H1 (cell line): ENCODE data around the gene TFAP2E. TPM values are rescaled to one million over a fixed set of nuclear protein-coding genes. Genes with fewer than 3 reads are reported as not detected.

Source experiments
- CTCF ChIA-PET: fragments of 300-600 bp; sonication (Branson Sonifier 250); formaldehyde crosslinking; loops from one replicate; lab custom pipeline; 2021; ENCODE audit not compliant: partially characterized antibody; lab: Charles Lee
- POLR2A ChIA-PET: fragments of 300-600 bp; sonication (Branson Sonifier 250); formaldehyde crosslinking; loops from one replicate; lab custom pipeline; 2021; ENCODE audit warnings: inconsistent platforms; ENCODE audit not compliant: partially characterized antibody; lab: Charles Lee
- DNase-seq, 2 experiments: peaks; one replicate each; pipeline versions ENCODE4 v3.0.0 to v3.0.0-alpha.2; 2010 to 2022; ENCODE audit warnings: low spot score in 2 of 2, low read depth in 1 of 2, mixed read lengths in 1 of 2
- FAIRE-seq: peaks from 2 replicates; lab custom pipeline; 2011; peaks lifted over from hg19 to GRCh38; lab: Jason Lieb, UNC
- H2AFZ ChIP-seq: 2 replicates; pipeline ENCODE4 v1.8.1; 2012; ENCODE audit warnings: low read length, inconsistent platforms
- H2AK5ac ChIP-seq: 2 replicates; pipeline ENCODE4 v1.6.1; 2013; ENCODE audit warnings: low read depth, low read length
- H2BK120ac ChIP-seq: replicated peaks from 2 replicates; pipeline ENCODE3; 2013; ENCODE audit warnings: low read depth, low read length, inconsistent platforms
- H2BK12ac ChIP-seq: 2 replicates; pipeline ENCODE4 v1.6.1; 2013; ENCODE audit warnings: low read depth, low read length
- H2BK15ac ChIP-seq: 2 replicates; pipeline ENCODE4 v1.6.1; 2013; ENCODE audit warnings: low read length
- H2BK20ac ChIP-seq: 2 replicates; pipeline ENCODE4 v1.6.1; 2013; ENCODE audit warnings: low read length
- H2BK5ac ChIP-seq: 2 replicates; pipeline ENCODE4 v1.6.1; 2013; ENCODE audit warnings: low read depth, low read length
- H3K14ac ChIP-seq: 2 replicates; pipeline ENCODE4 v1.6.1; 2013; ENCODE audit warnings: inconsistent platforms; ENCODE audit not compliant: insufficient read length
- H3K18ac ChIP-seq: 2 replicates; pipeline ENCODE4 v1.6.1; 2013; ENCODE audit warnings: low read length; ENCODE audit errors: extremely low read depth
- H3K23ac ChIP-seq: 2 replicates; pipeline ENCODE4 v1.6.1; 2013; ENCODE audit warnings: inconsistent platforms; ENCODE audit not compliant: insufficient read length
- H3K23me2 ChIP-seq: 2 replicates; pipeline ENCODE4 v1.6.1; 2013; ENCODE audit warnings: low read depth, low read length
- H3K27ac ChIP-seq: 2 replicates; pipeline ENCODE4 v1.6.1; 2011; ENCODE audit warnings: low read depth, low read length, inconsistent platforms
- H3K27me3 ChIP-seq, 4 experiments: replicated peaks in 1 of 4; 1 replicate in 1 of 4; 2 replicates in 3 of 4; pipeline versions ENCODE4 v1.6.1 to v1.8.1; 2011 to 2013; ENCODE audit warnings: low read length in 3 of 4, mild to moderate bottlenecking in 3 of 4, inconsistent platforms in 2 of 4, mixed read lengths in 2 of 4, moderate library complexity in 1 of 4; ENCODE audit not compliant: control insufficient read depth in 3 of 4, insufficient read depth in 3 of 4; ENCODE audit errors: extremely low read depth in 1 of 4
- H3K36me3 ChIP-seq, 4 experiments: 2 replicates each; pipeline versions ENCODE4 v1.6.1 to v1.8.1; 2011 to 2013; ENCODE audit warnings: mild to moderate bottlenecking in 4 of 4, low read length in 3 of 4, moderate library complexity in 2 of 4, control low read depth in 1 of 4, inconsistent platforms in 1 of 4; ENCODE audit not compliant: insufficient read depth in 4 of 4, control insufficient read depth in 2 of 4
- H3K4ac ChIP-seq: replicated peaks from 2 replicates; pipeline ENCODE3; 2013; ENCODE audit warnings: low read length, low read depth, mixed read lengths, inconsistent platforms; ENCODE audit not compliant: insufficient read length
- H3K4me1 ChIP-seq, 4 experiments: replicated peaks in 1 of 4; 1 replicate in 1 of 4; 2 replicates in 3 of 4; pipeline versions ENCODE4 v1.6.1 to v1.8.1; 2011 to 2013; ENCODE audit warnings: low read length in 3 of 4, inconsistent platforms in 2 of 4, mixed read lengths in 1 of 4; ENCODE audit not compliant: insufficient read depth in 4 of 4, control insufficient read depth in 3 of 4
- H3K4me2 ChIP-seq, 2 experiments: 2 replicates each; pipeline versions ENCODE4 v1.6.1 to v1.8.1; 2011 to 2013; ENCODE audit warnings: low read depth in 2 of 2, low read length in 2 of 2, control low read depth in 1 of 2, inconsistent platforms in 1 of 2, mild to moderate bottlenecking in 1 of 2; ENCODE audit not compliant: insufficient read depth in 1 of 2
- H3K4me3 ChIP-seq, 4 experiments: fragments of 200-600, 300-600 bp in 1 of 4; sonication (generic), shearing (Covaris generic), sonication (Bioruptor Twin) in 1 of 4; 2 replicates each; pipeline versions ENCODE4 v1.5.1 to v1.8.1; 2011 to 2016; ENCODE audit warnings: low read length in 4 of 4, low read depth in 3 of 4, control low read depth in 2 of 4, inconsistent platforms in 2 of 4, mild to moderate bottlenecking in 2 of 4, mixed read lengths in 1 of 4, moderate library complexity in 1 of 4; ENCODE audit not compliant: insufficient read depth in 2 of 4; ENCODE audit errors: extremely low read depth in 1 of 4
- H3K56ac ChIP-seq: replicated peaks from 2 replicates; pipeline ENCODE3; 2013; ENCODE audit warnings: low read depth, mild to moderate bottlenecking, mixed read lengths, low read length, inconsistent platforms; ENCODE audit not compliant: insufficient read length
- H3K79me1 ChIP-seq: 2 replicates; pipeline ENCODE4 v1.6.1; 2013; ENCODE audit warnings: low read depth, low read length, control low read depth
- H3K79me2 ChIP-seq, 2 experiments: 2 replicates each; pipeline versions ENCODE4 v1.6.1 to v1.8.1; 2012 to 2013; ENCODE audit warnings: low read length in 2 of 2, mild to moderate bottlenecking in 2 of 2, inconsistent platforms in 1 of 2; ENCODE audit not compliant: insufficient read depth in 2 of 2, control insufficient read depth in 1 of 2
- H3K9ac ChIP-seq, 4 experiments: replicated peaks in 1 of 4; 1 replicate in 1 of 4; 2 replicates in 3 of 4; pipeline versions ENCODE4 v1.6.1 to v1.8.1; 2011 to 2013; ENCODE audit warnings: low read depth in 3 of 4, low read length in 3 of 4, control low read depth in 2 of 4, mild to moderate bottlenecking in 2 of 4, moderate library complexity in 2 of 4, inconsistent platforms in 1 of 4; ENCODE audit errors: extremely low read depth in 1 of 4
- H3K9me3 ChIP-seq, 2 experiments: 2 replicates each; pipeline versions ENCODE4 v1.6.1 to v1.8.1; 2012 to 2013; ENCODE audit warnings: mild to moderate bottlenecking in 2 of 2, moderate library complexity in 2 of 2, control low read depth in 1 of 2, inconsistent platforms in 1 of 2, low read depth in 1 of 2, low read length in 1 of 2, mixed read lengths in 1 of 2; ENCODE audit not compliant: insufficient read depth in 2 of 2
- H4K20me1 ChIP-seq, 2 experiments: replicated peaks in 1 of 2; 2 replicates each; pipeline versions ENCODE3 to v1.8.1; 2011 to 2013; ENCODE audit warnings: inconsistent platforms in 2 of 2, low read length in 2 of 2, mild to moderate bottlenecking in 1 of 2; ENCODE audit not compliant: insufficient read depth in 2 of 2, control insufficient read depth in 1 of 2
- H4K5ac ChIP-seq: 2 replicates; pipeline ENCODE4 v1.6.1; 2013; ENCODE audit warnings: low read length, low read depth, mixed read lengths, inconsistent platforms; ENCODE audit not compliant: insufficient read length
- H4K8ac ChIP-seq: 2 replicates; pipeline ENCODE4 v1.8.0; 2013; ENCODE audit warnings: mild to moderate bottlenecking, moderate library complexity, low read length, inconsistent platforms; ENCODE audit not compliant: insufficient read depth; ENCODE audit errors: extremely low read depth
- H4K91ac ChIP-seq: replicated peaks from 2 replicates; pipeline ENCODE3; 2013; ENCODE audit warnings: low read length, mixed read lengths, inconsistent platforms; ENCODE audit not compliant: insufficient read length
- ASH2L ChIP-seq: fragments of 200-600, 300-600 bp; sonication (generic); IDR thresholded peaks from one replicate; pipeline ENCODE4 v1.7.1; 2017; ENCODE audit warnings: low read length
- ATF2 ChIP-seq: IDR thresholded peaks from 2 replicates; pipeline ENCODE4 v1.6.1; 2012; ENCODE audit warnings: low read length, inconsistent platforms
- CTCF ChIP-seq, 3 experiments: IDR thresholded peaks; 1 replicate in 2 of 3; 2 replicates in 1 of 3; pipeline versions ENCODE4 v1.5.1 to v1.6.1; 2011; ENCODE audit warnings: low read length in 3 of 3, mild to moderate bottlenecking in 3 of 3, inconsistent platforms in 2 of 3, low read depth in 1 of 3, moderate library complexity in 1 of 3; ENCODE audit not compliant: insufficient read depth in 1 of 3; ENCODE audit errors: control extremely low read depth in 1 of 3
- KDM4A ChIP-seq: IDR thresholded peaks from one replicate; pipeline ENCODE4 v1.7.1; 2012; ENCODE audit warnings: low read depth, mild to moderate bottlenecking, moderate library complexity, low read length, inconsistent platforms; ENCODE audit not compliant: severe bottlenecking
- NRF1 ChIP-seq: IDR thresholded peaks from 2 replicates; pipeline ENCODE4 v1.6.1; 2011; ENCODE audit warnings: mild to moderate bottlenecking, low read depth, low read length, improper control_type of control experiment
- PHF8 ChIP-seq: fragments of 200-600 bp; sonication (generic); conservative IDR thresholded peaks from 2 replicates; pipeline ENCODE4 v1.7.1; 2012; ENCODE audit warnings: low read depth, mild to moderate bottlenecking, inconsistent platforms, low read length, moderate library complexity
- RAD21 ChIP-seq, 2 experiments: IDR thresholded peaks in 1 of 2; conservative IDR thresholded peaks in 1 of 2; 2 replicates each; pipeline ENCODE4 v1.6.1; 2011; ENCODE audit warnings: low read depth in 2 of 2, low read length in 2 of 2, improper control_type of control experiment in 1 of 2, inconsistent platforms in 1 of 2, mild to moderate bottlenecking in 1 of 2, moderate library complexity in 1 of 2
- SP2 ChIP-seq: IDR thresholded peaks from 2 replicates; pipeline ENCODE4 v1.6.1; 2012; ENCODE audit warnings: mild to moderate bottlenecking, low read length, inconsistent platforms
- YY1 ChIP-seq: IDR thresholded peaks from 2 replicates; pipeline ENCODE4 v1.6.1; 2011; ENCODE audit warnings: low read depth, mild to moderate bottlenecking, low read length
- WGBS, 2 experiments: shearing (Covaris generic) in 1 of 2; methylation state at CpG; one replicate each; pipeline versions ENCODE4 v1.1.6 to v1.1.7; 2013 to 2015; ENCODE audit warnings: low lambda C conversion rate in 2 of 2, mixed read lengths in 2 of 2, inconsistent platforms in 1 of 2, low coverage in 1 of 2, missing lambda C conversion rate in 1 of 2; ENCODE audit not compliant: insufficient replicate concordance in 2 of 2, insufficient coverage in 1 of 2, insufficient read length in 1 of 2; ENCODE audit errors: extremely low coverage in 1 of 2, missing lambda C conversion rate in 1 of 2; 5-methylcytosine and 5-hydroxymethylcytosine counted together
- polyA plus RNA-seq, 7 experiments: library from polyadenylated mRNA; depleted of rRNA in 3 of 7; stranded (reverse) in 5 of 7; unstranded in 2 of 7; fragments of >200 nt in 5 of 7; fragments of 200-250 nt in 2 of 7; gene quantifications; 1 replicate in 5 of 7; 2 replicates in 1 of 7; 4 replicates in 1 of 7; pipeline versions ENCODE4 v1.2.1 to v1.2.3, GENCODE V29; 2011 to 2013; ENCODE audit warnings: missing spikeins in 2 of 7, mixed read lengths in 2 of 7
- total RNA-seq: library from RNA; stranded (reverse); fragmentation: NEBNext Ultra II Directional; extraction: Animal tissue kit (Norgen Biotek cat#: 25700); gene quantifications from 2 replicates; pipeline ENCODE4 v1.2.1, GENCODE V29; 2021

Gene TFAP2E
- total and polyA plus RNA-seq, 2 of the 8 experiments (the other 6 are each of a cell fraction or from before 2014, with no cell fraction given), result 0.24 to 0.50 TPM

GRCh38 chr1:35597870-35598269 lies 24.8 kb downstream of the TFAP2E start:
- Histone ChIP-seq H2AK5ac (no peak overlapping the region), H2BK5ac (no peak overlapping the region), H3K4me2 (no peak overlapping the region), H3K27me3 (no peaks in the 10 kb centered on the region), H2BK15ac (no peak overlapping the region), H4K5ac (no peak overlapping the region), H2BK12ac (no peak overlapping the region), H3K79me1 (no peaks in the 10 kb centered on the region), H4K20me1 (peaks cover 0 to 6% of the 10 kb centered on the region in 2 experiments), H3K56ac (no peak overlapping the region), H3K4me1 (no peaks in the 10 kb centered on the region), H4K8ac (no peak overlapping the region), H3K9me3 (no peaks in the 10 kb centered on the region), H3K14ac (no peak overlapping the region), H3K4ac (no peak overlapping the region), H3K23ac (no peak overlapping the region), H4K91ac (no peak overlapping the region), H3K18ac (no peak overlapping the region), H3K27ac (no peak overlapping the region; the same call in 1 of the 2 replicates), H3K36me3 (peaks cover 0 to 15% (median 8%) of the 10 kb centered on the region in 4 experiments; a peak in 4 of 8 replicates), H3K4me3 (no peak overlapping the region), H2BK20ac (no peak overlapping the region), H2AFZ (no peak overlapping the region), H3K9ac (no peak overlapping the region), H3K79me2 (no peaks in the 10 kb centered on the region), H2BK120ac (no peak overlapping the region), H3K23me2 (no peaks in the 10 kb centered on the region)
- DNase-seq (no peak), FAIRE-seq (no peak)
- ChIA-PET POLR2A (interaction anchor here (1.2 to 1.4 kb wide), 2 partner anchors 11 to 19 kb away, joined by 4 to 5 read pairs; no protein-coding TSS in a partner anchor), CTCF (interaction anchor here (1.1 to 1.2 kb wide), 2 partner anchors 29 to 129 kb away, joined by 4 to 5 read pairs; no protein-coding TSS in a partner anchor)
- WGBS, 2 experiments, result 86% methylated on average over 5 of the region's 5 CpGs; no CpG with 5 or more reads in 1 of the 2 experiments
- TF ChIP-seq NRF1 (no peak), CTCF (IDR thresholded peaks at IDR 0.05; ENCODE audit: control extremely low read depth in 1 of 3, insufficient read depth in 1 of 3, low read depth in 1 of 3, low read length in 3 of 3) (no peak), YY1 (no peak), KDM4A (no peak), SP2 (no peak), ATF2 (no peak), RAD21 (IDR thresholded peaks at IDR 0.05 in 1 of 2, conservative IDR thresholded peaks at IDR 0.05 in 1 of 2; ENCODE audit: low read depth in 2 of 2, low read length in 2 of 2) (no peak), ASH2L (no peak), PHF8 (no peak)
